ENCODE results near the gene REN.

DNA sequence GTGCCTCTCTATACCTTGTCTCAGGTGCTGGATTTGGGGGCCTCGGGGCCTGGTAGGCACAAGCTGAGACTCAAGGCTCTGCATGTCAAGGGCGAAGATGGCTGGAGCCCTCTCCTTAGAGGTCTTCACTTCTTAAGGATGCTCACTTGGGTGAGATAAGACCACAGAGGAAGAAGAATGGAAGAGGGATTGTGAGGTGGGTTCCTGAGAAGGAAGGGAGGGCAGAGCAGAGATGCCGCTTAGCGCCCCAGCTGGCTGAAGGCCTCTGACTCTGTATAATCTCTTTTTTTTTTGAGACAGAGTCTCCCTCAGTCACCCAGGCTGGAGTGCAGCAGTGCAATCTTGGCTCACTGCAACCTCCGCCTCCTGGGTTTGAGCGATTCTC lies 61.0 kb downstream of the REN start:
- TF ChIP-seq, protein P1, sequence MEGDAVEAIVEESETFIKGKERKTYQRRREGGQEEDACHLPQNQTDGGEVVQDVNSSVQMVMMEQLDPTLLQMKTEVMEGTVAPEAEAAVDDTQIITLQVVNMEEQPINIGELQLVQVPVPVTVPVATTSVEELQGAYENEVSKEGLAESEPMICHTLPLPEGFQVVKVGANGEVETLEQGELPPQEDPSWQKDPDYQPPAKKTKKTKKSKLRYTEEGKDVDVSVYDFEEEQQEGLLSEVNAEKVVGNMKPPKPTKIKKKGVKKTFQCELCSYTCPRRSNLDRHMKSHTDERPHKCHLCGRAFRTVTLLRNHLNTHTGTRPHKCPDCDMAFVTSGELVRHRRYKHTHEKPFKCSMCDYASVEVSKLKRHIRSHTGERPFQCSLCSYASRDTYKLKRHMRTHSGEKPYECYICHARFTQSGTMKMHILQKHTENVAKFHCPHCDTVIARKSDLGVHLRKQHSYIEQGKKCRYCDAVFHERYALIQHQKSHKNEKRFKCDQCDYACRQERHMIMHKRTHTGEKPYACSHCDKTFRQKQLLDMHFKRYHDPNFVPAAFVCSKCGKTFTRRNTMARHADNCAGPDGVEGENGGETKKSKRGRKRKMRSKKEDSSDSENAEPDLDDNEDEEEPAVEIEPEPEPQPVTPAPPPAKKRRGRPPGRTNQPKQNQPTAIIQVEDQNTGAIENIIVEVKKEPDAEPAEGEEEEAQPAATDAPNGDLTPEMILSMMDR (IDR thresholded peaks at IDR 0.05), result no peak
- TF ChIP-seq POLR2A (IDR thresholded peaks at IDR 0.05), result no peak
